ENCODE results near the gene ITGB5.

- TF ChIP-seq, protein P1, sequence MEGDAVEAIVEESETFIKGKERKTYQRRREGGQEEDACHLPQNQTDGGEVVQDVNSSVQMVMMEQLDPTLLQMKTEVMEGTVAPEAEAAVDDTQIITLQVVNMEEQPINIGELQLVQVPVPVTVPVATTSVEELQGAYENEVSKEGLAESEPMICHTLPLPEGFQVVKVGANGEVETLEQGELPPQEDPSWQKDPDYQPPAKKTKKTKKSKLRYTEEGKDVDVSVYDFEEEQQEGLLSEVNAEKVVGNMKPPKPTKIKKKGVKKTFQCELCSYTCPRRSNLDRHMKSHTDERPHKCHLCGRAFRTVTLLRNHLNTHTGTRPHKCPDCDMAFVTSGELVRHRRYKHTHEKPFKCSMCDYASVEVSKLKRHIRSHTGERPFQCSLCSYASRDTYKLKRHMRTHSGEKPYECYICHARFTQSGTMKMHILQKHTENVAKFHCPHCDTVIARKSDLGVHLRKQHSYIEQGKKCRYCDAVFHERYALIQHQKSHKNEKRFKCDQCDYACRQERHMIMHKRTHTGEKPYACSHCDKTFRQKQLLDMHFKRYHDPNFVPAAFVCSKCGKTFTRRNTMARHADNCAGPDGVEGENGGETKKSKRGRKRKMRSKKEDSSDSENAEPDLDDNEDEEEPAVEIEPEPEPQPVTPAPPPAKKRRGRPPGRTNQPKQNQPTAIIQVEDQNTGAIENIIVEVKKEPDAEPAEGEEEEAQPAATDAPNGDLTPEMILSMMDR (IDR thresholded peaks at IDR 0.05): no peak
- TF ChIP-seq POLR2A (IDR thresholded peaks at IDR 0.05): no peak
Observed at GRCh38 chr3:124774327-124774718, 112.8 kb downstream of the ITGB5 start.
